ENCODE results near the gene BOK. TPM values are rescaled to one million over a fixed set of nuclear protein-coding genes. Genes with fewer than 3 reads are reported as not detected.

BOK gene
- total and polyA plus RNA-seq, 2 of the 4 experiments (the other 2 are of a cell fraction) = 13.3 to 34.4 TPM

GRCh38 chr2:241553981-241554380 is 4.6 kb upstream of the BOK start:
- Histone ChIP-seq H2AK5ac (ENCODE audit: low read depth, low read length) (peak overlapping the region; percentile 44), H3K27ac (ENCODE audit: insufficient read depth, low read length) (no peak overlapping the region), H3K79me1 (ENCODE audit: low read depth in 1 of 2, low read length in 2 of 2) (peaks cover 0 to 2% of the 10 kb centered on the region in 2 experiments; a peak in 1 of 4 replicates), H3K4me3 (ENCODE audit: insufficient read depth, low read depth, low read length) (no peak overlapping the region), H2AK9ac (replicated peaks; ENCODE audit: low read depth, low read length, poor library complexity) (no peak overlapping the region), H2BK20ac (ENCODE audit: low read depth, low read length) (no peak overlapping the region), H3K56ac (ENCODE audit: extremely low read depth, insufficient read depth, low read length) (no peak overlapping the region), H3K27me3 (ENCODE audit: control insufficient read depth, insufficient read depth, low read length) (no peaks in the 10 kb centered on the region), H3K9me1 (ENCODE audit: insufficient read depth, low read length) (peaks cover 4% of the 10 kb centered on the region; the same call in 1 of the 2 replicates), H2AFZ (replicated peaks; ENCODE audit: low read length, poor library complexity) (no peak overlapping the region), H3K18ac (ENCODE audit: low read depth, low read length) (no peak overlapping the region), H3K4me1 (ENCODE audit: control insufficient read depth, insufficient read depth, low read length) (peaks cover 16% of the 10 kb centered on the region), H3K4ac (ENCODE audit: low read depth, low read length) (no peak overlapping the region), H3K9me3 (ENCODE audit: control insufficient read depth, insufficient read depth, low read length) (no peaks in the 10 kb centered on the region), H4K20me1 (ENCODE audit: insufficient read depth, low read length) (peaks cover 3% of the 10 kb centered on the region; the same call in 1 of the 2 replicates), H2BK15ac (ENCODE audit: low read depth, low read length) (no peak overlapping the region), H4K5ac (ENCODE audit: low read depth, low read length) (no peak overlapping the region), H2BK120ac (ENCODE audit: low read depth, low read length) (no peak overlapping the region), H4K91ac (ENCODE audit: insufficient read depth, low read depth, low read length) (no peak overlapping the region), H3K23ac (ENCODE audit: low read depth, low read length) (no peak overlapping the region), H3K14ac (replicated peaks; ENCODE audit: low read depth, low read length) (no peak overlapping the region), H3K9ac (ENCODE audit: low read depth, low read length) (no peak overlapping the region), H3K4me2 (ENCODE audit: low read depth, low read length) (no peak overlapping the region), H2BK5ac (ENCODE audit: low read depth, low read length, poor library complexity, severe bottlenecking) (no peak overlapping the region), H3K36me3 (ENCODE audit: control insufficient read depth, insufficient read depth, low read length) (no peaks in the 10 kb centered on the region), H4K8ac (ENCODE audit: low read depth in 2 of 2, low read length in 2 of 2) (no peak overlapping the region)
- ATAC-seq (ENCODE audit: low read depth) = no peak
- in situ Hi-C loops (cut with MboI; ENCODE audit: low sequenced_read_pairs) (no loop called here), dilution Hi-C loops (cut with HindIII; ENCODE audit: low sequenced_read_pairs, unreplicated experiment) (no loop called here), intact Hi-C loops (cut with micrococcal nuclease) (no loop called here)
- POLR2A ChIA-PET (ENCODE audit: unreplicated experiment) = no interaction called here
- WGBS, 2 experiments (ENCODE audit: extremely low coverage in 2 of 2, insufficient read length in 1 of 2) = 37% methylated on average over 2 of the region's 6 CpGs; no CpG with 5 or more reads in 1 of the 2 experiments
- no TSS peak for BruUV-seq (replicated peaks)
- CTCF ChIA-PET = no interaction called here
- no peak for DNase-seq
- TF ChIP-seq CHD1 (IDR thresholded peaks at IDR 0.05; ENCODE audit: low read depth, low read length) (no peak), POLR2A (IDR thresholded peaks at IDR 0.05; ENCODE audit: low read depth, low read length) (no peak), ELK1 (IDR thresholded peaks at IDR 0.05; ENCODE audit: borderline replicate concordance, low read depth, low read length) (no peak), USF2 (IDR thresholded peaks at IDR 0.05; ENCODE audit: low read depth, low read length) (no peak), BHLHE40 (IDR thresholded peaks at IDR 0.05; ENCODE audit: low read depth, low read length) (no peak), MAZ (IDR thresholded peaks at IDR 0.05; ENCODE audit: borderline replicate concordance, low read depth, low read length) (no peak), SMC3 (IDR thresholded peaks at IDR 0.05; ENCODE audit: low read depth, low read length) (no peak), CTCF (conservative IDR thresholded peaks at IDR 0.05; ENCODE audit: low read depth, low read length) (no peak), RAD21 (IDR thresholded peaks at IDR 0.05; ENCODE audit: low read length) (no peak), RFX5 (IDR thresholded peaks at IDR 0.05; ENCODE audit: low read depth, low read length) (no peak), NFE2L2 (IDR thresholded peaks at IDR 0.05; ENCODE audit: low read depth, low read length) (no peak)
